GM10248 (cell line): ENCODE measurements around the gene UPB1.

Experiments
- CTCF ChIA-PET: fragments of 300-600 bp; sonication (Branson Sonifier 250); formaldehyde crosslinking; extraction: SDS; loops from one replicate; lab custom pipeline; 2021; ENCODE audit warnings: antibody characterized with exemption; lab: Yijun Ruan, JAX
- POLR2A ChIA-PET: fragments of 350-650 bp; sonication (Branson Sonifier 250); formaldehyde crosslinking; extraction: SDS; loops from one replicate; lab custom pipeline; 2020; ENCODE audit warnings: antibody characterized with exemption; lab: Yijun Ruan, JAX
- DNase-seq: peaks from one replicate; pipeline ENCODE4 v3.0.0; 2012; ENCODE audit errors: extremely low spot score
- CTCF ChIP-seq: IDR thresholded peaks from 2 replicates; pipeline ENCODE4 v1.5.1; 2012; ENCODE audit warnings: mild to moderate bottlenecking, low read depth; ENCODE audit errors: extremely low read depth, missing control alignments, control extremely low read depth

UPB1 gene

DNA sequence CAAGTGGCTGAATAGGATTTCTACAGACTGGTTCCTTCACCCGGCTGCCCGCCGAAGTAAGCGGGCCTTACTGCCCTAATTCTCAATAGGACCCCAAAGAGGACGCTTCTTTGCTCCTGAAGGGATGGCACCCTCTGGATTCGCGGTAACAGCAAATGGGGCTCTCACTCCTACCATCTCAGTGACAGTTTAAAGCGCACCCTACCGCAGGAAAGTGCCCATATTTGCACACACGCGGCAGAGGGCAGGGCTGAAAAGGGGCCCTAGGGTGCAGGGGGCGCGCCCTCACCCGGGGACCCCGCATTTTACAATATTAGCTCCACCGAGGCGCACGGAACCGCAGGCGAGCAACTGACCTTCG lies 985 bp upstream of the UPB1 start:
- no peak for TF ChIP-seq CTCF
- POLR2A ChIA-PET = no interaction called here
- no peak for DNase-seq
- CTCF ChIA-PET = no interaction called here

DNA sequence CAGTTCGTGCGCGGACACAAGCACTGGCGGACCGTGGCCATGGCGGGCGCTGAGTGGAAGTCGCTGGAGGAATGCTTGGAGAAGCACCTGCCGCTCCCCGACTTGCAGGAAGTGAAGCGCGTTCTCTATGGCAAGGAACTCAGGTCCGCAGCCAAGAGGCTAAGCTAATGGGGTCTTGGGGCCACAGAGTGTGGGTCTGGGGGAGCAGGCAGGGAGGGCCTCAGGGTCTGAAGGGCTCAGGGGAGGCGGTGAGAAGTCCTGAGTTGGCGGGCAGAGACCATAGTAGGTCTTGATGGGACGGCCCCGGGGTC lies 188 bp downstream of the UPB1 start:
- DNase-seq = no peak
- no peak for TF ChIP-seq CTCF
- ChIA-PET CTCF (no interaction called here), POLR2A (no interaction called here)

DNA sequence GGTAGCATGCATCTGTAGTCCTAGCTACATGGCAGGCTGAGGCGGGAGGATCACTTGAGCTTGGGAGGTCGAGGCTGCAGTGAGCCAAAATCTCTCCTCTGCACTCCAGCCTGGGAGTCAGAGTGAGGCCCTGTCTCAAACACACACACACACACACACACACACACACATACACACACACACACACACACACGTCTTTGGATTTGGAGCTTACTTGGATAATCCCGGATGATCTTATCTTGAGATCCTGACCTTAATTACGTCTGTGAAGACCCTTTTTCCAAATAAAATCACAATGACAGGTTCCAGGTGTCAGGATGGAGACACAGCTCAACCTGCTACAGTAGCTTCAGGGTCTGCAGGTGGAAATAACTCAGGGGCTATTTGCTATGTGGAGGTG lies 1.1 kb downstream of the UPB1 start:
- ChIA-PET POLR2A (interaction anchor here (0.6 kb wide), 1 partner anchor 19 kb away, joined by 3 read pairs; no protein-coding TSS in a partner anchor), CTCF (interaction anchor here (0.8 to 1.9 kb wide), 6 partner anchors 10 to 74 kb away, joined by 3 to 14 read pairs (median 4); no protein-coding TSS in a partner anchor)
- no peak for DNase-seq
- TF ChIP-seq CTCF = no peak

DNA sequence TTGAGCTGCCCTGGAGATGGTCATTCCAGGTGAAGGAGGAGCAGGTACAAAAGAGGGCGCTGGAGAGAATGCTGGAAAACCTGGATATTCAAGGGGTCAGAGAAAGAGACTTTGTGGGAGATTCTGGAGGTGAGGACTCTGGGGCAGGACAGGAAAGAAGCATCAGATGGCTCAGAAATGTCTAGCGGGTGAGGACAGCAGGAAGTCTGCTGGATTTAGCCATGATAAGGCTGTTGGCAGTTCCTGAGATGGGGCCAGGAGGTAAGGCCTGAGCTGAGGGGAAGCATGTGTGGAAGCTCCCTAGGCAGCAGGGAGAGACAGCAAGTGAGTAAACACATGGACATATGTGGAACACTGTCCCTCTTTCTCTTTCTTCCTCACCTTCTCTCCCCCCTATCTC lies 1.5 kb downstream of the UPB1 start:
- ChIA-PET CTCF (interaction anchor here (1.0 to 1.9 kb wide), 5 partner anchors 10 to 25 kb away, joined by 3 to 14 read pairs (median 6); no protein-coding TSS in a partner anchor), POLR2A (interaction anchor here (0.6 kb wide), 1 partner anchor 19 kb away, joined by 3 read pairs; no protein-coding TSS in a partner anchor)
- DNase-seq = no peak
- TF ChIP-seq CTCF = no peak

GRCh38 chr22:24497841-24498258 lies 2.7 kb downstream of the UPB1 start:
- TF ChIP-seq CTCF = no peak
- CTCF ChIA-PET = interaction anchor here (1.1 to 1.9 kb wide), 4 partner anchors 10 to 20 kb away, joined by 3 to 14 read pairs (median 5); no protein-coding TSS in a partner anchor
- POLR2A ChIA-PET = no interaction called here
- no peak for DNase-seq

- no peak for TF ChIP-seq CTCF
- CTCF ChIA-PET = interaction anchor here (1.0 to 2.3 kb wide), 5 partner anchors 9 to 175 kb away, joined by 3 to 8 read pairs (median 4); no protein-coding TSS in a partner anchor
- POLR2A ChIA-PET = interaction anchor here (0.6 kb wide), 1 partner anchor 77 kb away, joined by 6 read pairs; no protein-coding TSS in a partner anchor
- no peak for DNase-seq
Measured at GRCh38 chr22:24498824-24499223, 3.7 kb downstream of the UPB1 start.
